ENCODE results near the gene APOBEC4. TPM values are rescaled to one million over a fixed set of nuclear protein-coding genes. Genes with fewer than 3 reads are reported as not detected.
A peak's percentile ranks its signal among the peaks of the same experiment; 100 is the strongest.

The APOBEC4 gene
- total and polyA plus RNA-seq, 9 donors: not detected

GRCh38 chr1:183674886-183675285, 21.8 kb upstream of the APOBEC4 start:
- Histone ChIP-seq H3K4me1 (ENCODE audit: control insufficient read depth, insufficient read depth, low read length) (peaks cover 8% of the 10 kb centered on the region), H3K27ac (ENCODE audit: low read length) (peak overlapping the region; percentile 36), H3K36me3 (ENCODE audit: control insufficient read depth, insufficient read depth, low read length) (no peaks in the 10 kb centered on the region), H3K4me3 (ENCODE audit: low read length) (no peak overlapping the region), H3K27me3 (ENCODE audit: control insufficient read depth, insufficient read depth, low read length) (no peaks in the 10 kb centered on the region), H3K9me3 (replicated peaks; ENCODE audit: control insufficient read depth, low read depth, low read length) (peaks cover 4% of the 10 kb centered on the region)
- DNase-seq: peak; percentile 96
- no CpG with 5 or more reads among the region's 2 CpGs for WGBS (ENCODE audit: insufficient coverage)

DNA sequence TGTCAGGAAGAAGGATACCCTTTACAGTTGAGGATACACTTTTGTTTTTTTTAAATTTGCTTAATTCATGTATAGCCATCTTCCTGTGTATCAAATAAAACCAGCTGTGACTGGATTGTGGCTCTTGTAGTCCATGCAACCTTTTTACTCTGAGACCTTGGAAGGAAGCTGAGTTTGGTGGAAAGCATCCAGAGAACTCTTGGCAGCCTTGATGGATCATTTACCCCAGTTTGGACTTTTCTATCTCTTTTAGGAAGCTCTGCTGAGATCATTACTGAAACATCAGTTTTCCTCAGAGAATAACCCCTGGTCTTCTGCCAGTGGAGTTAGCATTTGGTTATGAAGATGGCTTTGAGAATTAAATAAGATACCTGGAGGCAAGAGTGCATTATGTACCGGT, 21.2 kb upstream of the APOBEC4 start:
- no CpG with 5 or more reads among the region's 1 CpG for WGBS (ENCODE audit: insufficient coverage)

GRCh38 chr1:183673605-183674323, 20.6 kb upstream of the APOBEC4 start:
- peak overlapping the region; percentile 72 for H3K27ac ChIP-seq (ENCODE audit: low read length)

More for the DNA sequence above, 21.2 kb upstream of the APOBEC4 start:
- Histone ChIP-seq H3K27ac (ENCODE audit: low read length) (peak overlapping the region; percentile 36), H3K9me3 (replicated peaks; ENCODE audit: control insufficient read depth, low read depth, low read length) (peaks cover 4% of the 10 kb centered on the region), H3K4me1 (ENCODE audit: control insufficient read depth, insufficient read depth, low read length) (peaks cover 8% of the 10 kb centered on the region), H3K27me3 (ENCODE audit: control insufficient read depth, insufficient read depth, low read length) (no peaks in the 10 kb centered on the region), H3K36me3 (ENCODE audit: control insufficient read depth, insufficient read depth, low read length) (no peaks in the 10 kb centered on the region), H3K4me3 (ENCODE audit: low read length) (no peak overlapping the region)
- peak; percentile 99 for DNase-seq

DNA sequence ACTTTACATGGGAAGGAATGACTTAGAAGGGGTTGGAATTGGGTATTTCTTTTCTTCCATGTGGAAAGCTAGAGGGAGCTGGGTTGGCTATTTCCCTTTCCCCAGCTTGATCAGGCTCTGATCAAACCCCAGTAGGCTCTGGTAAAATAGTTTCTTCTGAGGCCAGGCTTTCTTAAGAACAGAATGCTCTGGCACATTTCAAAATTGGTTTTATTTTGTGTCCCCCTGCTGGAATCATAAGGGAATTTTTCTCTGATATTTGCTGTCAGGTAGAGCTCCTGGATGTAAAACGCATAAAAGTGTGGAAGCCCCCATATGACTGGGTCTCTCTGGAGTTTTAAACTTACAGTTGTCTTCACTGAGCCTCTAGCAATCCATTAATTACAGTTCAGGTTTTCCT, 17.1 kb upstream of the APOBEC4 start:
- Histone ChIP-seq H3K9me3 (replicated peaks; ENCODE audit: control insufficient read depth, low read depth, low read length) (peaks cover 4% of the 10 kb centered on the region), H3K36me3 (ENCODE audit: control insufficient read depth, insufficient read depth, low read length) (no peaks in the 10 kb centered on the region), H3K27ac (ENCODE audit: low read length) (no peak overlapping the region), H3K27me3 (ENCODE audit: control insufficient read depth, insufficient read depth, low read length) (no peaks in the 10 kb centered on the region), H3K4me3 (ENCODE audit: low read length) (no peak overlapping the region), H3K4me1 (ENCODE audit: control insufficient read depth, insufficient read depth, low read length) (peaks cover 5% of the 10 kb centered on the region)
- WGBS (ENCODE audit: insufficient coverage): no CpG with 5 or more reads among the region's 1 CpG
- DNase-seq: no peak

More at GRCh38 chr1:183673605-183674323, 20.6 kb upstream of the APOBEC4 start:
- peak; percentile 88 for DNase-seq
- H3K27me3 ChIP-seq (ENCODE audit: control insufficient read depth, insufficient read depth, low read length): no peaks in the 10 kb centered on the region
- H3K9me3 ChIP-seq (replicated peaks; ENCODE audit: control insufficient read depth, low read depth, low read length): peaks cover 4% of the 10 kb centered on the region
- no peak overlapping the region for H3K4me3 ChIP-seq (ENCODE audit: low read length)
- H3K4me1 ChIP-seq (ENCODE audit: control insufficient read depth, insufficient read depth, low read length): peaks cover 8% of the 10 kb centered on the region
- no CpG with 5 or more reads among the region's 2 CpGs for WGBS (ENCODE audit: insufficient coverage)
- no peaks in the 10 kb centered on the region for H3K36me3 ChIP-seq (ENCODE audit: control insufficient read depth, insufficient read depth, low read length)

DNA sequence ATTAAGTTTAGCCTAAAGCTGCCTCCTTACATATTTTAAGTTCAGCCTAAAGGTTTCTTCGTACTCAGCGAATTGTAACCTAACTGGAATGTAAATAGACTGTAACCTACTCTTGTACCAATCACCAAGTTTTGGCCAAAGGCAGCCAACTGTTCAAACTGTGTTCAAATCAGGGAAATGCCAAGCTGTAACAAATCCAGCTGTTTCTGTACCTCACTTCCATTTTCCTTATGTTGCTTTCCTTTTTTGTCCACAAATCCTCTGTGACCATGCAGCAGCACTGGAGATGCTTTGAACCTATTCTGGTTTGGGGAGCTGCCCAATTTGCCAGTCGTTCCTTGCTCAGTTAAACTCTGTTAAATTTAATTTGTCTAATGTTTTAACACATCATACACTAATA, 3.2 kb upstream of the APOBEC4 start:
- Histone ChIP-seq H3K27ac (ENCODE audit: low read length) (no peak overlapping the region), H3K36me3 (ENCODE audit: control insufficient read depth, insufficient read depth, low read length) (no peaks in the 10 kb centered on the region), H3K9me3 (replicated peaks; ENCODE audit: control insufficient read depth, low read depth, low read length) (no peaks in the 10 kb centered on the region), H3K4me3 (ENCODE audit: low read length) (no peak overlapping the region), H3K4me1 (ENCODE audit: control insufficient read depth, insufficient read depth, low read length) (peaks cover 4% of the 10 kb centered on the region), H3K27me3 (ENCODE audit: control insufficient read depth, insufficient read depth, low read length) (no peaks in the 10 kb centered on the region)
- DNase-seq: peak; percentile 28
- WGBS (ENCODE audit: insufficient coverage): 83% methylated on average over 2 of the region's 3 CpGs

DNA sequence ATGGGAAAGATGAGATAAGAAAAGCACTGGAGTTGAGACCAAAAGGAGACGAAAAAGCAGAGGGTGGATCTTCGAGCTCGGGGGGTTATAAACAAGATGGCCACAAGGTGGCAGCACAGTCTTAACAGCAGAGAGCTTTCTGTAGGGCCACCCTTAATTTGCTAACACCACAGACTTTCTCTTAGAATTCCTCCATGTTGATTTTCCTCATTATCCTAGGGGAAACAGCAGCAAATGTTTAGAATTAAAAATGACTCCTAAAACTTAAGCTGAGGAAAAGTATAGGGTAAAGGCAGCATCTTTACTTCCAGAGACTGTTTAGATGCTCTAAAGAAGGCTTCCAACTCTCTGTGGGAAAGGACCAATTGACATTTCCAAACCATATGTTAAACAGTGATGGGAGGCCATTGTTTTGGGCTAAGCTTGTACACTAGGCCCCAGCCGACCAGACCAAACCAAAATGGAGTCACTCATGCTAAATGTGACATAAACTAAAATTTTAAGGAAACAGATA, 2.5 kb upstream of the APOBEC4 start:
- peak; percentile 92 for DNase-seq
- peaks cover 4% of the 10 kb centered on the region for H3K4me1 ChIP-seq (ENCODE audit: control insufficient read depth, insufficient read depth, low read length)
- H3K36me3 ChIP-seq (ENCODE audit: control insufficient read depth, insufficient read depth, low read length): no peaks in the 10 kb centered on the region
- H3K4me3 ChIP-seq (ENCODE audit: low read length): no peak overlapping the region
- no peaks in the 10 kb centered on the region for H3K27me3 ChIP-seq (ENCODE audit: control insufficient read depth, insufficient read depth, low read length)
- 0% methylated on average over 1 of the region's 4 CpGs for WGBS (ENCODE audit: insufficient coverage)
- no peak overlapping the region for H3K27ac ChIP-seq (ENCODE audit: low read length)
- no peaks in the 10 kb centered on the region for H3K9me3 ChIP-seq (replicated peaks; ENCODE audit: control insufficient read depth, low read depth, low read length)

- peaks cover 4% of the 10 kb centered on the region for H3K4me1 ChIP-seq (ENCODE audit: control insufficient read depth, insufficient read depth, low read length)
- DNase-seq: no peak
- no peak overlapping the region for H3K27ac ChIP-seq (ENCODE audit: low read length)
Observed at GRCh38 chr1:183654706-183655105, 1.6 kb upstream of the APOBEC4 start.

DNA sequence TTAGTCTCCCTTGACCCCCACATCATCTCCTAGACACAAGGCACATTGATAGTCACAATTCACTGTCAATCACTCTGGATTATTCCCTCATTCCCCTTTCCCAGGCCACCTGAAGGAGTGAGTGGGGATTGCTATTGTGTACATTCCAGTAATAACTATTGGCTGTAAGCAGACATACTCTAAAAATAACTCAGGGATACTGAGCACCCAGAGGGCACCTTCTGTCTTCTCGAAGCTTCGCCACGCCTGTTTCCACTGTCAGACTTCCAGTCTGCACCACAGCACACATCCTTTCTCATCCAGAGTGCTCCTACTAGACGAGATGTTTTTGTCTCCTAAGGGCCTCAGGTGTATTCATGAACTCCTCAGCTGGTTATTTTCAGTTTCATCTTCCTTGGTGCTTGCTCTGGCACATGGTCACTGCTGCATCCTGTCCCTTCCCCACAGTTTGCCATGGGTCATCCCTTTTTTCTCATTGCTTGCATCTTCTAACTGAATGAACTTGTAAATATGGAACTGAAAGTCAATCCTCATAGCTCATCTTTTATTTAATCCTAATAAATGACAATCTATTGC, 848 bp upstream of the APOBEC4 start:
- H3K27me3 ChIP-seq (ENCODE audit: control insufficient read depth, insufficient read depth, low read length): no peaks in the 10 kb centered on the region

More at GRCh38 chr1:183654706-183655105, 1.6 kb upstream of the APOBEC4 start:
- no peak overlapping the region for H3K4me3 ChIP-seq (ENCODE audit: low read length)
- no peaks in the 10 kb centered on the region for H3K36me3 ChIP-seq (ENCODE audit: control insufficient read depth, insufficient read depth, low read length)
- no peaks in the 10 kb centered on the region for H3K9me3 ChIP-seq (replicated peaks; ENCODE audit: control insufficient read depth, low read depth, low read length)
- H3K27me3 ChIP-seq (ENCODE audit: control insufficient read depth, insufficient read depth, low read length): no peaks in the 10 kb centered on the region

DNA sequence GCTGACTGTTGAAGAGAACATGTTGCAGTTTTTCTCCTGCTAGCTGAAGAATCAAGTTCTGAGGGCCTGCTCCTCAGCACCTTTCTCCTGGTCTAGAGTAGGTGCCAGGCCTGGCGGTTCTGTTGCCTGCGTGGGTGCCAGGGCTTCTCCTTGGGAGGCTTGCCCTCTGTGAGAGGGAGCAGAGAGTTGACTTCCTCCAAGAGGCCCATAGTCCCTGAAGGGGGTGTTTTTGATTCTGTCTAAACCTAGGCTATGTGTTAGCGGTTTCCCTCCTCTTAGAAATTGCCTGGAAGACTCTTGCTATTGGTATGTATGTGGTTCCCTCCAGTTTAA, 312 bp upstream of the APOBEC4 start:
- WGBS (ENCODE audit: insufficient coverage): no CpG with 5 or more reads among the region's 3 CpGs
- peaks cover 4% of the 10 kb centered on the region for H3K4me1 ChIP-seq (ENCODE audit: control insufficient read depth, insufficient read depth, low read length)
- H3K27ac ChIP-seq (ENCODE audit: low read length): no peak overlapping the region
- no peak for DNase-seq
- no peak overlapping the region for H3K4me3 ChIP-seq (ENCODE audit: low read length)
- no peaks in the 10 kb centered on the region for H3K36me3 ChIP-seq (ENCODE audit: control insufficient read depth, insufficient read depth, low read length)
- no peaks in the 10 kb centered on the region for H3K27me3 ChIP-seq (ENCODE audit: control insufficient read depth, insufficient read depth, low read length)
- no peaks in the 10 kb centered on the region for H3K9me3 ChIP-seq (replicated peaks; ENCODE audit: control insufficient read depth, low read depth, low read length)

More for the DNA sequence above, 848 bp upstream of the APOBEC4 start:
- no peaks in the 10 kb centered on the region for H3K9me3 ChIP-seq (replicated peaks; ENCODE audit: control insufficient read depth, low read depth, low read length)
- DNase-seq: no peak
- H3K27ac ChIP-seq (ENCODE audit: low read length): no peak overlapping the region
- H3K4me3 ChIP-seq (ENCODE audit: low read length): no peak overlapping the region
- peaks cover 4% of the 10 kb centered on the region for H3K4me1 ChIP-seq (ENCODE audit: control insufficient read depth, insufficient read depth, low read length)
- 87% methylated on average over 4 of the region's 4 CpGs for WGBS (ENCODE audit: insufficient coverage)
- H3K36me3 ChIP-seq (ENCODE audit: control insufficient read depth, insufficient read depth, low read length): no peaks in the 10 kb centered on the region

- no CpG with 5 or more reads among the region's 1 CpG for WGBS (ENCODE audit: insufficient coverage)
- Histone ChIP-seq H3K4me1 (ENCODE audit: control insufficient read depth, insufficient read depth, low read length) (peaks cover 4% of the 10 kb centered on the region), H3K27me3 (ENCODE audit: control insufficient read depth, insufficient read depth, low read length) (no peaks in the 10 kb centered on the region), H3K9me3 (replicated peaks; ENCODE audit: control insufficient read depth, low read depth, low read length) (no peaks in the 10 kb centered on the region), H3K4me3 (ENCODE audit: low read length) (no peak overlapping the region), H3K27ac (ENCODE audit: low read length) (no peak overlapping the region), H3K36me3 (ENCODE audit: control insufficient read depth, insufficient read depth, low read length) (no peaks in the 10 kb centered on the region)
- DNase-seq: no peak
Observed at GRCh38 chr1:183652107-183652506, 1.0 kb downstream of the APOBEC4 start.

All from muscle of leg (tissue), 11 donors.